CD4-positive, alpha-beta T cell treated with Interleukin-6 for 4 hours (primary cell): Measurements from ENCODE around the gene IGIP.

Experiments used
- DNase-seq: peaks from one replicate; pipeline ENCODE4 v3.0.0-alpha.2; 2020; ENCODE audit warnings: mixed read lengths

IGIP gene

DNA sequence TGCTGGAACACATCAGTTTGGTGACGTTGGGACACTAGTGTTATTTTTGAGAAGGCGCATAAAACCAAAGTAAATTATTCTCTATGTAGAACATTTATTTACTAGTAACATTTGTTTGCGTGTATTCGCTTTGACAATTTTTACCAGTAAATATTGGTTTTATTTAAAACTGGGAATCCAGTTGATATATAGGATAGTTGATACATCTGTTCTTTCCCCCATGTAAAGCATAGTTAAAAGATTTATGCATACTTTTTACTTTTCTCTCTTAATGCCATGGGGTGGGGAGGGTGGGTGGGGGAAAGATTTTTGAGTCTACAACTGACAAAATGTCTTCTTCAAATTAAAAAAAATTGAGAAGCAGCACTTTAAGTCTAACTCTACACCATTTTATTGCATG lies at the start of gene IGIP:
Gene IGIP (plus strand): TSS at position 301 of the 400 bp plus-strand sequence. CDS start 2,540 bp downstream, outside the sequence.
- no peak for DNase-seq

DNA sequence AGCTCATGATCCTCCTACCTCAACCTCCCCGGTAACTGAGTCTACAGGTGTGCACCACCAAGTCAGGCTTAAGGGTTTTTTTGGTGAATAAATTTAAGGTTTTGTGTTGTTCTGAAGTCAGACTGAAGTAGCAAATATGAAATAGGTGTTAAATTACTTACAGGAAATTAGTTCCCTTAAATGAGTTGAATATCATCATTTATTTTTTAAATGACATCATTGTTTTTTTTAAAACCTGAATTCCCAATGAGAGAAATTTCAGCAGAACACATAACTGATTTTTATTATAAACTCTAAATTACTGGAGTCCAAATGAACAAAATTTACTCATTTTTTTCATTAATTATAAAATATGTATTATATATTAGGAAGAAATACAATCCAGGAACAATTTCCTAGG lies 49.6 kb upstream of the IGIP start:
- DNase-seq: no peak

DNA sequence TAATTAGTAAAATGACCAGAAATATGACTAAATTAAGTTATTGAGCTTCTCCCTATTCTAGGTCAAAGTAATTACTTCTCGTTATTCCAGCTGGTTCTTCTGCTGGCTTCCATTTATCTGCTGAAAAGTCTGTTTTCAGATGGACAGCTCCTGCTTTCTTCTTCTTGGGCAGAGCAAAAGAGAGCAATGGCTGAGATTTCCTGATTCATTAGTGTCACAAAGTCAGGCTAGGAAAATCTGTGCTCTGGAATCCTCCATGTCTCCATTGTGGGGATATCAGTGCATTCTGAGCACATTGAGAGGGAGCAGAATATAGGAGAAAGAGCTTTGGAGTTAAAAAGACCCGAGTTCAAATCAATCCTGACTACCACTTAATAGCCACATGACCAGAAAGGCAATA lies 48.9 kb upstream of the IGIP start:
- DNase-seq: no peak

DNA sequence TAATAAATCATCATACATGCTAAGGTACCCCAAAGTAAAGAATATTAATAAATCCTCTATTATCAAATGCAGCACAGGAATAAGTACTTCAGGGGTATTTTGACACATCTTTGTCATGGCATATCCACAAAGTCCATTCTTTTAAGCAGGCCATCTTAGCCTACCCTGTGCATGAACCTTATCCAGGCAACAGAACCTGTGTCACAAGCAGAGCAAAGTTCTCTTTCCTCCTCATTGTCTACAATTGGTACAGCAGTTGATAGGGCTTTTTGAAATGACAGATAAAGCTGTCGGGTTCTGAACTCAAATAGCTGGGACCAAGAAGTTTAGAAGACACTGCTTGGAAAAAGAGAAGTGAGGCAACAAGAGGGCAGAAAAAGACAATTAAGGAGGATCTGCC lies 42.6 kb upstream of the IGIP start:
- DNase-seq: no peak

DNA sequence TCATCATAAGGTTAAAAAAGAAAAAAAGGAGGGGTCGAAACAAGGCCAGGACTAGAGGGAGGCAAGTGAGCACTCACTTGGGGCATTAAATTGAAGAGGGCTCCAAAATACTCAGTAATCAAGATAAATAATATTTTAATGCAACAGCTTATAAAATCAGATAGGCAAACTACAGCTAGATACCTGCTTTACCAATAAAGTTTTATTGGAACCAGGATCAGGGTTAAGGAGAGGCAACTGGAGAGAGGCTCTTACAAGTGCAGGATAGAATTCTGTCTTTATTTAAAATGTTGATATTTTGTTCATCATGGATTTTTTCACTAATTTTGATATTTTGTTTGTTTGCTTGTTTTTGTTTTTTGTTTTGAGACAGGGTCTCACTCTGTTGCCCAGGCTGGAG lies 42.1 kb upstream of the IGIP start:
- DNase-seq: no peak

DNA sequence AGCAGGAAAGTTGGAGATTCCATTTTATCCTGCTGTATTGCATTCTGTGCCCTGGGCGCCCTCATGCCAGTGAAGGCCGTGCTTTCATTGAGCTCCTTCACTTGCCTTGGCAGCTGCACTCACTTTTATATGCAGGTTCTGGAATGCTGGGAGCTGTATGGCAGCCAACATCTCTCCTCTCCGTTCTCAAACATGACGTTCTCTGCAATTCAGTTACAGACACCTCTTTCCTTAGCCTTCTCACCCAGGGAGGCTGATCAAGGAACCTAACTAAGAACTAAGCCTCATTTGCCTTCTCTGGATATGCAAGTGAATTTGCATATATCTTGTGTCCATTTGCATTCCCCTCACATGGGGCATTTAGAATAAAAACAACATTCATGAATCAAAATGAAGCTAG lies 41.2 kb upstream of the IGIP start:
- no peak for DNase-seq

DNA sequence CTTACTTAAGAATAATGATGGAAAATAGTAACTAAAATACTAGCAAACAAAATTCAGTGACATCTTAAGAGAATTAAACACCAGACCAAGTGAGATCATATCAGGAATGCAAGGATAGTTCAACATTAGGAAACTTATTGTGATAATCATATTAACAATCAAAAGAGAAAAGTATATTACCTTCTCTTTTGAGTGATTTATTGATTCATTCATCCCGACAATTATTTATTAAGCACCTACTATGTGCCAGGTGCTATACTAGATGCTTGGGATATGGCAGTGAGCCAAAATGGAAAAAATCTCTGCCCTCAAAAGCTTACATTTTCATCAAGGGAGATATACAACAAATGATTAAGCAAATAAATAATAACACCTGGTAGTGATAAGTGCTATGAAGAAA lies 35.5 kb upstream of the IGIP start:
- DNase-seq: no peak

DNA sequence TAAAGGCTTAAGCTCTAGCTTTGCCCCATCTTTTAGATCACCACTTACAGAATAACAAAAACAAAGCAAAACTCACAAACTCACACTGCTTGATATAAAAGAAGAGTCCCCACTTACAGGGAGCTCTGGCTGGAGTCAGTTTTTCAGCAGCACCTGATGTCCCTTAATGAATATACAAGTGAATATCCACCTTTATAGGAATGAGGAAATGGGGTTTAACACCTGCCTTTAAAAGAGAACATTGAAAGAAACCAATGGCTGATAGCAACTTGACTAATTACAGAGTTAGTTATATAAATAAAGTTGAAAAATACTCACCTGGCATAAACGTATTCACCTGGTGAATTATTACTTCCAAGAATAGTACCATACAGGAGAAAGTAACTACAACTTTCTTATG lies 32.6 kb upstream of the IGIP start:
- no peak for DNase-seq

DNA sequence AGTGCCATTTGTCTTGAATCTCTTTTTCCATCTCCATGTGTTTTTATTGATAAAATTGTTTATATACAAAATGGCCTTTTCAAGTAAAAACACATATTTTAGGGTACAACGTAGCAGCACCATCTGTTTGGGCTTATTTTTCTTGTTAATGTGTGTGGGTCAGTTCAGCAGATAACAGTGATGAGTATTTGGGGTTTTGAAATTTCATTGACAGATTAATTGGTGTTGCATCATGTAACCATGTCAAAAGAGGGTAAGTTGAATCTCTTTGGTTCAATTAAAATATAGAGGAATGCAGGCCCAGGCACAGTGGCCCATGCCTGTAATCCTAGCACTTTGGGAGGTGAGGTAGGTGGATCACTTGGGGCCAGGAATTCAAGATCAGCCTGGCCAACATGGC lies 31.9 kb upstream of the IGIP start:
- DNase-seq: no peak

DNA sequence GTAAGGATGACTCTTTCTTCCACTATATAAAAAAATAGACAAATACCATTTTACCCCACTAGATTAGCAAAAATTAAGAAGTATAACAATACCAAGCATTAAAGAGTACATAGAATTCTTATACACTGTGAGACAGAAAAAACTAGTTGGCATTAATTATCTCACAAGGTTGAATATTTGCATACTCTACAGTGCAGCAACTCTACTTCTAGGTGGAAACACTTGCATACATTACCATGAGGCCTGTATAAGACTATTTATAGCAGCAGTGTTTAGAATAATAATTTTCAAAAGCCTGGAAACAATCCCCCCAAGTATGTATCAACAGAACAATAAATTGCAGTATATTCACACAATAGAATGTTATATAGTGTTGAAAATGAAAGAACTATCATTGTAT lies 30.8 kb upstream of the IGIP start:
- no peak for DNase-seq

DNA sequence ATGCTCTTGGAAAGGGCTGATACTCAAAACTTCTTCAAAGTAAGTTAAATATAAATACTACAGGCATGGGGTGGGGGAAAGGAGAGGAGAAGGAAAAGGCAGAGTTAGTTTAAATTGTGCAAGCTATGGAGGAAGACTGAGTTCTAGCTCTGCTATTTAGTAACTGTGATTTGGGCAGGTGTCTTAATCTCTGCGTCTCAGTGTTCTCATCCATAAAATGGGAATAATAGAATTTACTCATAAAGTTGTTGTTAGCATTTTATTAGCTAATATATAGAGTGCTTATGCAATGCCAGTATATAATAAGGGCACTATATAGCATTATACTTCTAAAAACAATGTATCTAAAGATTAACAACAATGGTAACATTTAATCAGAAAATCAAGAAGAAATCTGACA lies 24.6 kb upstream of the IGIP start:
- no peak for DNase-seq

DNA sequence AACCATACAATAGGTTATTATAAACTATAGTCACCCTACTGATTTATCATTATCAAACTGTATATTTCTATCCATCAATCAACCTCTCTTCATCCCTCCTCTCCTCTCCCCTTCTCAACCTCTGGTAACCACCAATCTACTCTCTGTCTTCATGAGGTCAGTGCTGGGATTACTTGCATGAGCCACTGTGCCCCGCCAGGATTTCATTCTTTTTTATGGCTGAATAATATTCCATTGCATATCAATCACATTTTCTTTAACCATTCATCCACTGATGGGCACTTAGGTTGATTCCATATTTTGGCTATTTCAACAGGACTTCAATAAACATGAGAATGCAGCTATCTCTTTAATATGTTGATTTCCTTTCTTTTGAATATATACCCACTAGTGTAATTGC lies 22.6 kb upstream of the IGIP start:
- no peak for DNase-seq

DNA sequence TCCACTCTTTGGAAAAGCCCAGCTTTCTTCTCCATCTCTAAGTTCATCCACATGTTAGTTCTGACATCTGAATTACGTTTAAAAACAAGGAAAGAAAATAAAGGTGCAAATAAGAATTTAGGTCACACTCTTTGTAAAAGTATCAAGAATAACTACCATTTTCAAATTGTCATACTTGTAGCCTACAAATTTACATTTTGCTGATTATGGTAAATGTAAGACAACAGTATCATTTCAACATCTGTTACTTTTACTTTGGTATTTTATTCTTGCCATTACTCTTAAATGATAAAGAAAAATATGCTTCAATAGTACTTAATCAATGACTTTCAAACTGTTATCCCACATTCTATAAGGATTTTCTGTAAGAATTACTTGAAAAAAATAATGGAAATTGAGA lies 21.6 kb upstream of the IGIP start:
- DNase-seq: no peak

DNA sequence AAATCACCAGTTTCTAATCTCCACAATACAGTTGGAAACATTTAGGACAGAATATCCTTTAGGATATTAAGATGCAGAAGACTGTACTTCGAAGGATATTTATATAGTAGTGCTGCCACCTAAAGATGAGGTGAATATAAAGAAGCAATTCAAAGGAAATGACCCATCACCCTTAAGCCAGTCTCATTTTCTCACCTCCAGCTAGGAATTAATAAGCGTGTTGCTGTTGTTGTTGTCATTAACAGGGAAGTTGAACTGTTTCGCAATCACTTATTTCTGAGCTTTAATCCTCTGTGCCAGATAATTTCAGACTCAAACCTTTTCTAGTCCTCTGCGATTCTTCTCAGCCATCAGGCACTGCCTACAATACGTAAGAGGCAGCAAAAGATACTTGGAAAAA lies 19.6 kb upstream of the IGIP start:
- no peak for DNase-seq

DNA sequence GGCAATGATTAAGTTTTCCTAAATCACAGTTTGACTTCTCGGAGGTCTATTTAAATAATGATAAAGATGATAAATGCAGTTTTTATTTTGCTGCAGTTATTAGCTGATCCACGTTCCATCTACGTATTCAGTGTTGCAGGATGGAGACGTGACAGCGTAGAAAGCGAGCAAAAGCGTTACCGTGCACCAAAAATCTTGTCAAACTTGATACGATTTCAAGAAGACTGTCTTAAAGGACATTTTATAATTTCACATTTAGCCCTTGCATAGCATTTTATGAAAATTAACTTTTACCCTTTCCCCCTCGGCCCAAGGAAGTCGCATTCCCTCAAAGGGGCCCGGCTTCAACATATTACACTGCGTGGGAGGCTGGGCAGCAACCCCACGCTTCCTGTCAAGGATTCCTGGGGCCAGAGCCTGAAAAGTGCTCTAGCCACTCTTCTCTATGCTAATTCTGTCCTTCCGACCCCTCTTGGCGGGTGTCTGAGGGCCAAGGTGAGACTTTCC lies 18.9 kb upstream of the IGIP start:
- DNase-seq: no peak

DNA sequence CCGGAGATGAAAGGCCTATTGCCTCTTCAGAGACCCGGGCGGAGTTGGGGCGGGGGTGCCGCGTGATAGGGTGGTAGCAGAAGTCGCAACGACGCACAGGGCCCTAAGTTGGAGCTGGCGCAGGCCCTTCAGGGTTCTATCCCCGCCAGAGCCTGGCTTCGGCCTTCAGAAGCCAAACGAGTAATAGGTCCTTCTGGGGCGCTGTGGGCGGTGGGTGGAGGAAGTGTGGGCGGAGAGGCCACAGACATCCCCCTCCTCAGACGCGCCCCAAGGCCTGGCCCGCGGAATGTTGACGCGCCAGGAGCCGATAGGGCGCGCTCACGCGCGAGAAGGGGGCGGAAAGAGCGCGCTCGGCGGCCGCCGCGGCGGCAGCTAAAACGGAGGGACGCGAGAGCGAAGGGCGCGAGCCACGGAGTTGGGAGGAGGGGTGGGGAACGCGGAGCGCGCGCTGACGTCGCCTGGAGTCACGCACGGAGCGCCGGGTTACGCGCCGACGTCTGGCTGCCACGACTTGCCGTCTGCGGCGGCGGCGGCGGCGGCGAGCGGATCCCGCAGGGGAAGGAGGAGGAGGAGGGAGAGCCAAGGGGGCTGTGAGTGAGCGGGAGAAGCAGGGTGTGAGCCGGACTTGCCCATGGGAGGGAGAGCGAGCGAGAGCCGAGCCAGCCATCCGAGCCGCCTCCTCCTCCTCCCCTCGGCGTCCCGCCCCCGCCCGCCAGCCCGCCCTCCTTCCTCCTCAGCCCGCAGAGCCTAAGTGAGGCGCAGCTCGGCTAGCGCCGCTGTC lies 18.2 kb upstream of the IGIP start:
- peak; percentile 95 for DNase-seq

DNA sequence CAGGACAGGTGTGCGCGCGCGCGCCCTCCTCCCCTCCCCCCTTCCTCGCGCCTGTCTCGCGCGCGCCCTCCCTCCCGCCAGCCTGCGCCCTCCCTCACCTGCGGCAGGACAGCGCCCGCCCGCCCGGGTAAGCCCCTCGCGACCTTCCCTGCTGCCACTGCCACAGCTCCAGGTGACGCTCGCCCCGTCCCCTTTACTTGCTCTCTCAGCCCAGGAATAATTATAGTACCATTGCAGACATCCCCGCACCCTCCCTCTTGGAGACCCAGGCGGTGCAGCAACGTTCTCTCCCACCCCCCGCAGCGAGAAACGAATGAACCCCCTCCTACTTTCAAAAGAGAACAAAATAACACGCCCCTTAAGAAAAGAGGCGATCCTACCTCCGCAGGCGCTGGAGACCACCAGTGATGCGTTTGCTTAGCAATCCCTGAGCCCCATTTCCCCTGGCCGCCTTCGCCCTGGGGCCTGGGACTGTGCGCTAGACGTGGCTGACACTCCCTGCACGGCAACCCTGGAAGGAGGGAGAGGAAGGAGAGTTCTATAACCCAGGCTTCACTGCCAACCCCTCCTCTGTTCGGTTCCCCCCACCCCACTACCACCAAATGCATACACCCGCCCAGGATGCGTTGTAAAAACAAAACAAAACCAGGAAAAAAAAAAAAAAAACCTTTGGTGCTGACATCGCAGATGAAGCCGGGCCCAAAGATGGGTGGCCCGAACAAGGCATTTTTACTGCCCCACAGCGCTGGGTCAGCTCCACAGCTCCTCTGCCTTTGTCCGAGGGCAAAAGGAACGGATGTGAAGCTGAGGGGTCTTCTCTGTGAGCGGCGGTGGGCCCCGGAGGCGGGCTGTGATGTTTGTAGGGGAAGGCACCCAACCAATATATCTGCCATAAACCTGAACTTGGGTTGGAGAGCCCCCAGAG lies 17.4 kb upstream of the IGIP start:
- peak; percentile 32 for DNase-seq

DNA sequence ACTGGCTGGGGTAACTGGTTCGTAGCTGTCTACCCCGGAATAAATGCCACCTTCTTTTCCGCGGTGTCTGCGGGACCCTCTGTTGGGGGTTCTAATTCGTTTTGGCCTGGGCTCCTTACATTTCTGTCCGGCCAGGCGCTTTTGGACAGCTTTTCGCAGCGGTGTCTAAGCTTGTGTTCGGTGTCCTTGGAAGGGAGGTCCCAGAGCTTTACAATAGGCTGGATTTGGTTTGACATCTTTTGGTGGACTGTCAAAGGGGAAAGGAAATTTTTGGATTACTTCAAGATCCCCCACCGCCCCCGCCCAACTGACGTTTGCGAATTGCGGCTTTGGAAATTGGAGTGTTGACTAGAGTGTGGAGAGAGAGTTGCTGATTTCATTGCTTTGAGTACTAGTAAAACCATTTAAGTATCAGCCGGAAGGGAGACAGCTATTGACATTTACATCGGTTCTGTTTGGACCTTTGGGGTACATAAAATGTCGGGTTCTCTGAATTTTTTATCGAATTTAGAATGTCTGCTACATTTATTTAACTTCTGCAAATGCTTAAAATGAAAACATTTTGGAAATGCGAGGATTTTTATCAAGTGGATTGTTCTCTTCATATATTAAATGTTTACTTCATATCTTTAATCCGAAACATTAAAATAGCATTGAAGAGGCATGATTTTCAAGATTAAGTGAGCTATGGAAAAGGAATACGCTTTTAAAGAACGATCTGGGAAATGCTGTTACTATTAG lies 16.5 kb upstream of the IGIP start:
- peak; percentile 3 for DNase-seq

DNA sequence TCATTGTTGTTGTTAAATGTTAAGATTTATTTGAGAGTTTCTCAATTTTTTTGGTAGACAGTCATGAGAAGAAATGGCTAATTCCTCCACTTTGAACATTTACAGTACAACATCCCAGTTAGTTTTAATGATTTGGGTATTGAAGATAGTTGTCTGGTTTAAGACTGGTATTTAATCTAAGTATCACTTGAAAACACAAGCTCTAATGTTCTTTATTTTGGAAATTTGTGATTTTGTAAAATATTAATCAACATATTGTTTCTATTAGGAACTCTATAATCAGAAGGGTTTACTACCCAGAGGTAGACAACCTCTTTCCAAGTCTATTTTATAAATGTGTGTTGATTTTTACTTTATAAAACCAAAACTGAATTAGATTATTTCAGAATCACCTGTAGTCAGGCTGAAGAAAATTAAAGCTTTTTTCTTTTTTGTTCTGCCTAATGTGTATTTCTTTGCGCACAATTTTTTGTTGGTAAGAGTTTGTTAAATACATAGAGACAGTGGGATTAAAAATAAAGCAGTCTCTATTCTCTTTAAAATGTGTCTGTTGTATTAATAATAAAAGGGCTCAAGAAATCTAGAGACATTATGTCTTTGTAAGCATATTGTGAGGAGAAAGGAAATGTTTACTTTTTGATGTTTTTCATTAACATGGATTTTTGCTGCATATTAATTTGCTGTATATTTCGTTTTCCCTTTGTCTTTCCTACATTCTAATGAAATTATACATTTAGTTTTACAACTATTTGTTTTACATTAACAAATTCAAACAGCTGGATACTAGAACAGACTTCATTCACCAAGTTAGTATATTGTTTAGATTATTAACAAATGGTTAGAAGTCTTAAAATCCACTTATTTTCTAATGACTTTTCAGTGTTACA lies 15.7 kb upstream of the IGIP start:
- no peak for DNase-seq

DNA sequence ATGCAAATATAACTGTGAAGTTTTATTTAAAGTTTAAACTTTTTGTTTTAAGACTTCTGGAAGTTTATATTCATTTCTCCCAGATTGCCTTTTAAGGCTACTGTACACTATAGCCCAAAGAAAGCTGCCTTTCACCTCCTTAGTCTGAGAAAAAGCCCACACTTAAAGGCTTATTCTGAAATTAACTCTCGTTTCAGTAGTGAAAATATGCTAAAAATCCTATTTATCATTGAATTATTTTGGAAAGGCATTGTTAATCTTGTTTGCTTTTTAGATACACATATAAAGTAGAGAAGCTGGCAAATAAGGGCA lies 15.1 kb upstream of the IGIP start:
- DNase-seq: no peak

DNA sequence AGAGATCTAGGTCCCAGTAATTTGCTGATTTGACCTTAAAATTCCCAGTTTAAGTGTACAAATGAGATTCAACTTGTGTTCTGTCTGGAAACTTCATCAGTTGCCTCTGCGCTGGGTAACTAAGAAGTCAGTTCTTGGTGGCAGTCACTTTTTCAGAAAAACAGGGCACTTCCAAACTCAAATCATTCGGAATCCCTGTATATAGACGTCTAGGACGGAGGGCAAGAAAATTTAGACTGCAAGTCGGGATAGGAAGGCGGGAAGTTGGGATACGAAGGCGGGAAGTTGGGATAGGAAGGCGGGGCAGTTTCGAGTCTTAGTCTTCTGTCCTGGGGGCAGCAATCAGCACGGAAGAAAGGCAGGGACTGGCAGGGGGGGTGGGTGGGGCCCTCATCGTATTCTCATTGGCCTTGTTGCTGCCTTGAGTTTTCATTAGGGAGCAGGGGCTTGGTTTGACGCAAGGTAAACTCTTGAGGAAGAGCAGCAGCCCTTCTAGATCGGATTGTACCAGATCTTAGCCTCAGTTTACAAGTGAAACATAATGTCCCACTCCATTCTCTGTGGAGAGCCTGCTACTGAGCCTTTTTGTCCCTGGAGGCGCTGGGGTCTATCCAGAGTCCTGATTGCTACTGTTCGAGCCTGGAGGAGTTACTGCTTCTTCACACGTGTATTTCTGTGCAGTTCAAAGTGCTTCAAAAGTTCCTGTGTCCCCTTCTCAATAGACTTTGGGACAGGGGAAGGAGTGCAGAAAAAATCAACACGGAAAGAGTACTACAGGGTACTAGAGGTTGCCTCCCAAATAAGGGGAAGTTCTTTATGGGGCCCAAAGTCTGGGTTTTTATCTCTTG lies 14.5 kb upstream of the IGIP start:
- DNase-seq: no peak
